ENCODE data around the gene KCNA3. TPM values are rescaled to one million over a fixed set of nuclear protein-coding genes. Genes with fewer than 3 reads are reported as not detected.

Gene KCNA3
- polyA plus RNA-seq, 1 experiment = 0.12 TPM

- Histone ChIP-seq H3K9me3 (ENCODE audit: control insufficient read depth, insufficient read depth, low read length) (no peaks in the 10 kb centered on the region), H3K27me3 (ENCODE audit: control insufficient read depth, insufficient read depth, low read length) (no peaks in the 10 kb centered on the region), H3K27ac (ENCODE audit: low read depth, low read length) (no peak overlapping the region), H3K4me3 (ENCODE audit: low read depth, low read length) (no peak overlapping the region)
- TF ChIP-seq CTCF (IDR thresholded peaks at IDR 0.05; ENCODE audit: low read depth, low read length) = no peak
- POLR2A ChIA-PET = no interaction called here
- CTCF ChIA-PET = no interaction called here
- DNase-seq (ENCODE audit: low read depth, low spot score) = no peak
Measured at GRCh38 chr1:110684491-110684890, 9.8 kb upstream of the KCNA3 start.

GRCh38 chr1:110682898-110683297 is 8.2 kb upstream of the KCNA3 start:
- CTCF ChIA-PET = interaction anchor here (1.0 kb wide), 1 partner anchor 83 kb away, joined by 3 read pairs; no protein-coding TSS in a partner anchor

GRCh38 chr1:110680036-110680735 is 5.4 kb upstream of the KCNA3 start:
- no peak for TF ChIP-seq CTCF (IDR thresholded peaks at IDR 0.05; ENCODE audit: low read depth, low read length)
- no peak overlapping the region for H3K27ac ChIP-seq (ENCODE audit: low read depth, low read length)
- H3K27me3 ChIP-seq (ENCODE audit: control insufficient read depth, insufficient read depth, low read length) = peaks cover 10% of the 10 kb centered on the region
- ChIA-PET POLR2A (no interaction called here), CTCF (interaction anchor here (0.7 kb wide), 1 partner anchor 36 kb away, joined by 3 read pairs; no protein-coding TSS in a partner anchor)
- DNase-seq (ENCODE audit: low read depth, low spot score) = no peak
- no peak overlapping the region for H3K4me3 ChIP-seq (ENCODE audit: low read depth, low read length)
- H3K9me3 ChIP-seq (ENCODE audit: control insufficient read depth, insufficient read depth, low read length) = no peaks in the 10 kb centered on the region

More at GRCh38 chr1:110682898-110683297, 8.2 kb upstream of the KCNA3 start:
- H3K4me3 ChIP-seq (ENCODE audit: low read depth, low read length) = no peak overlapping the region
- POLR2A ChIA-PET = no interaction called here
- TF ChIP-seq CTCF (IDR thresholded peaks at IDR 0.05; ENCODE audit: low read depth, low read length) = no peak
- H3K27me3 ChIP-seq (ENCODE audit: control insufficient read depth, insufficient read depth, low read length) = no peaks in the 10 kb centered on the region
- H3K9me3 ChIP-seq (ENCODE audit: control insufficient read depth, insufficient read depth, low read length) = no peaks in the 10 kb centered on the region
- no peak overlapping the region for H3K27ac ChIP-seq (ENCODE audit: low read depth, low read length)
- DNase-seq (ENCODE audit: low read depth, low spot score) = no peak

- POLR2A ChIA-PET = no interaction called here
- H3K27me3 ChIP-seq (ENCODE audit: control insufficient read depth, insufficient read depth, low read length) = peaks cover 32% of the 10 kb centered on the region
- no peak for DNase-seq (ENCODE audit: low read depth, low spot score)
- peaks cover 11% of the 10 kb centered on the region for H3K9me3 ChIP-seq (ENCODE audit: control insufficient read depth, insufficient read depth, low read length)
- CTCF ChIA-PET = no interaction called here
- no peak for TF ChIP-seq CTCF (IDR thresholded peaks at IDR 0.05; ENCODE audit: low read depth, low read length)
- H3K27ac ChIP-seq (ENCODE audit: low read depth, low read length) = no peak overlapping the region
- H3K4me3 ChIP-seq (ENCODE audit: low read depth, low read length) = no peak overlapping the region
Measured at GRCh38 chr1:110677526-110677925, 2.8 kb upstream of the KCNA3 start.

- CTCF ChIA-PET = interaction anchor here (1.3 kb wide), 1 partner anchor 57 kb away, joined by 6 read pairs; no protein-coding TSS in a partner anchor
- no peak overlapping the region for H3K27ac ChIP-seq (ENCODE audit: low read depth, low read length)
- no peak for TF ChIP-seq CTCF (IDR thresholded peaks at IDR 0.05; ENCODE audit: low read depth, low read length)
- DNase-seq (ENCODE audit: low read depth, low spot score) = no peak
- H3K4me3 ChIP-seq (ENCODE audit: low read depth, low read length) = no peak overlapping the region
- POLR2A ChIA-PET = no interaction called here
- H3K9me3 ChIP-seq (ENCODE audit: control insufficient read depth, insufficient read depth, low read length) = peaks cover 11% of the 10 kb centered on the region
- peaks cover 35% of the 10 kb centered on the region for H3K27me3 ChIP-seq (ENCODE audit: control insufficient read depth, insufficient read depth, low read length)
Measured at GRCh38 chr1:110676970-110677369, 2.2 kb upstream of the KCNA3 start.

Measured in AG04450 (cell line).